Thymus (tissue), 11 donors: ENCODE data around the gene MDH1B. TPM values are rescaled to one million over a fixed set of nuclear protein-coding genes. Genes with fewer than 3 reads are reported as not detected.
"Not testable (repeated sequence)": the region's sequence is repeated elsewhere in the genome, so short reads cannot be mapped to it uniquely, and the experiment has no call there.

Experiments
- DNase-seq, 9 donors: peaks; one replicate each; pipeline ENCODE4 v3.0.0-alpha.2; 2013; ENCODE audit warnings: low spot score in 9 of 9, low read depth in 6 of 9, missing footprints in 1 of 9
- H3K27ac ChIP-seq, 2 donors: one replicate each; pipeline ENCODE4 v1.5.1; 2013; ENCODE audit warnings: control low read depth in 1 of 2, low read depth in 1 of 2, low read length in 1 of 2, mild to moderate bottlenecking in 1 of 2, moderate library complexity in 1 of 2
- H3K27me3 ChIP-seq, 2 donors: one replicate each; pipeline ENCODE4 v1.5.1; 2013; ENCODE audit warnings: low read length in 1 of 2; ENCODE audit not compliant: control insufficient read depth in 2 of 2, insufficient read depth in 1 of 2
- H3K36me3 ChIP-seq, 2 donors: one replicate each; pipeline ENCODE4 v1.5.1; 2013; ENCODE audit warnings: low read length in 1 of 2, mild to moderate bottlenecking in 1 of 2, moderate library complexity in 1 of 2; ENCODE audit not compliant: control insufficient read depth in 2 of 2, insufficient read depth in 2 of 2
- H3K4me1 ChIP-seq, 2 donors: one replicate each; pipeline ENCODE4 v1.5.1; 2013; ENCODE audit warnings: low read length in 2 of 2; ENCODE audit not compliant: control insufficient read depth in 2 of 2, insufficient read depth in 2 of 2
- H3K4me3 ChIP-seq, 2 donors: one replicate each; pipeline ENCODE4 v1.5.1; 2013; ENCODE audit warnings: low read length in 2 of 2, control low read depth in 1 of 2, mild to moderate bottlenecking in 1 of 2
- H3K9me3 ChIP-seq, 2 donors: one replicate each; pipeline ENCODE4 v1.5.1; 2013; ENCODE audit warnings: low read length in 1 of 2, mild to moderate bottlenecking in 1 of 2; ENCODE audit not compliant: control insufficient read depth in 2 of 2, insufficient read depth in 1 of 2
- WGBS: extraction: QIAGEN DNeasy Blood & Tissue Kit; methylation state at CpG from one replicate; pipeline ENCODE4 v1.1.7; 2013; 5-methylcytosine and 5-hydroxymethylcytosine counted together
- polyA plus RNA-seq: library from polyadenylated mRNA; stranded (reverse); fragments of 200-250 nt; gene quantifications from one replicate; pipeline ENCODE4 v1.2.3, GENCODE V29; 2013
- total RNA-seq: library from RNA; stranded (reverse); fragments of 120-200 nt; gene quantifications from one replicate; pipeline ENCODE4 v1.2.4, GENCODE V29; 2013
- donor health status: healthy.

Gene MDH1B
- total and polyA plus RNA-seq, 2 donors: 1.2 to 1.3 TPM

DNA sequence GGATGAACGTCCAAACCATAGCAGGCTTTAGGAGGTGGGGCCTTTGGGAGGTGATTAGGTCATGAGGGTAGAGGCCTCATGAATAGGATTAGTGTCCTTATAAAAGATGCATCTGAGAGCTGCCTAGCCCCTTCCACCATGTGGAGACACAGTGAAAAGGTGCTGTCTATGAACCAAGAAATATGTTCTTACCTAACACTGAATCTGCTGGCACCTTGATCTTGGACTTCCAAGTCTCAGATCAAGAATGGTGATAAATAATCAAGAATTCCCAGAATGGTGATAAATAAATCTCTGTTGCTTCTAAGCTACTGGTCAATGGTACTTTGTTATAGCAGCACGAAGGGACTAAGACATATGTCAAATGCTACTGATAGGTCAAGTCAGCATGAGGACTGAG, 31.8 kb downstream of the MDH1B start:
- H3K4me3 ChIP-seq: no peak overlapping the region
- WGBS: 91% methylated on average over 2 of the region's 2 CpGs
- no peaks in the 10 kb centered on the region for H3K27me3 ChIP-seq
- no peaks in the 10 kb centered on the region for H3K36me3 ChIP-seq
- H3K27ac ChIP-seq: no peak overlapping the region
- H3K9me3 ChIP-seq: no peaks in the 10 kb centered on the region
- DNase-seq: no peak
- H3K4me1 ChIP-seq: no peaks in the 10 kb centered on the region

DNA sequence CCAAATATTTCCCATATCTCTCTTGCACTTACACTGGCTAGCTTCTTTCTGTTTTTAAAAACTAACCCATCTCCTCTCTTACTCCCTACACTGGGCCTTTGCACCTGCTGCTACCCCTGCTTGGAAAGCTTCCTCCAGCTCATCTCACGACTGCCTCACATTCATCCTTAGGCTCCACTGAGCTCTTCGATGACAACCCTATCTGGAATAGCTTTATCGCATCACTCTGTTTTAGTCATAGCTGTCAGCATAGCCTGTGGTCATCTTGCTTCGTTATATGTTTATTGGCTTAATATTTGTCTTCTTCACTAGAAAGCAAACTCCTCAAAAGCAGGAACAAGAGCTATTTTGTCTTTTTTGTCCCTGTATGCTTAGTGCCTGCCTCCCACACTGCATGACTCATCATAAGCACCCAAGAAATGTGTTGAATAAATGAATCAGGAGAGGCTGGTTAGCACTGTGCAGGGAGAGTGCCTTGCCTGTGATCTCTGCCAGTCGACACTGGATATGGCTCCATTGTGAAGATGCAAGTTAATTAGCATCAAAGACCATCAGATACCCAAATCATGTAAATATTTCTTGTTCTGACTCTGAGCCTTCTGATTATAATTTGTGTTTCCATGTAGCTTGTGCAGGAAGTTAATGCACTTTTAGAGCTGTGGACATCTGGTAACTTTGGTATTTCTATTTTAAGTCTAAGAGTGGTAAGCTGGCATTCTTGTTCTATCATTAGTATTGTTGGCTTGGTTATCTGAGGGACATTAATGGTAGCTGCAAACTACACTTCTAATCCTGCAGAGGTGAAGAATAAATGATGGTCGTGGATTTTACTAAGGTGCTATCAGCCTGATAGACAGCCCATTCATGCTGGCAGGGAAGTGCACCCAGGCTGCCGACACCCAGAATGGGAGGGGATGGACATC, 36.6 kb downstream of the MDH1B start:
- 95% methylated on average over 7 of the region's 7 CpGs for WGBS
- Histone ChIP-seq H3K27ac (no peak overlapping the region), H3K9me3 (no peaks in the 10 kb centered on the region), H3K4me1 (no peaks in the 10 kb centered on the region), H3K36me3 (no peaks in the 10 kb centered on the region), H3K27me3 (no peaks in the 10 kb centered on the region), H3K4me3 (no peak overlapping the region)
- DNase-seq: no peak

DNA sequence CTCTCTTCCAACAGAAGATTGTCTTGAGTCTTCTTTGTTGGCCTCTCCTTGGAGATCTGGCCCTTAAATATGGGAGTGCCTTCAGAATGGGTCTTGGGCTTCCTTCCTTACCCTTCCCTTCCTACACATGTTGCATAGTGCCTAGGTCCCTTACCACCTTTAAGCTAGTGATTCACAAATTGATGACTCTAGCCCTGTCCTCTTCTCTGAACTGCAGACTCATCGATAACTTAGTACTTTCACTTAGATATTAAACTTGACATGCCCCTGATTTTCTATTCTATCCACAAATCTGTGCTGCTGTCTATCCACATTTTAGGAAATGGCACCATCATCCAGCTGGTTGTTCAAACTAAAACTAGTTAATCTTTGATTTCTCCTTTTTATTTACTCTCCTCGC, 37.8 kb downstream of the MDH1B start:
- Histone ChIP-seq H3K27ac (no peak overlapping the region), H3K27me3 (no peaks in the 10 kb centered on the region), H3K4me3 (no peak overlapping the region), H3K4me1 (no peaks in the 10 kb centered on the region), H3K36me3 (no peaks in the 10 kb centered on the region), H3K9me3 (no peaks in the 10 kb centered on the region)
- DNase-seq: no peak
- 97% methylated on average over 2 of the region's 2 CpGs for WGBS

DNA sequence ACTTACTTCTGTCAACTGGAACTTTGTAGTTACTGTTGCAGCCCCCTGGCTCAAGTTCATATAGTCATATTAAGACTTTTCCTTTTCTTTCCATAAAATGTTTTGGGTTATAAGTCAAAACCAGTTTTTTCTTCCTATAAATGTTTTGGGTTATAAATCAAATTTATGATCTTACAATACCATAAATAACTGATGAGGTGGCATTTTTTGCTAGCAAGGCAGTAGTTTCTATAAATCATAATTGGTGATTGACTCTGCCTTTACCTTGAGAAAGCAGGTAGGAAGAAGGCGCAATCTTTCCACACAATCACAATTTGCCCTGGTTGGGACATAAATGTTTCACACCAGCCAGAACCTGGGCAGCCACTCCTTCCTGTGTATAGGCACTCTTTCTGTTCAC, 41.8 kb downstream of the MDH1B start:
- Histone ChIP-seq H3K4me3 (no peak overlapping the region), H3K27me3 (no peaks in the 10 kb centered on the region), H3K27ac (no peak overlapping the region), H3K36me3 (no peaks in the 10 kb centered on the region), H3K4me1 (no peaks in the 10 kb centered on the region), H3K9me3 (no peaks in the 10 kb centered on the region)
- no peak for DNase-seq
- 96% methylated on average over 1 of the region's 1 CpG for WGBS

DNA sequence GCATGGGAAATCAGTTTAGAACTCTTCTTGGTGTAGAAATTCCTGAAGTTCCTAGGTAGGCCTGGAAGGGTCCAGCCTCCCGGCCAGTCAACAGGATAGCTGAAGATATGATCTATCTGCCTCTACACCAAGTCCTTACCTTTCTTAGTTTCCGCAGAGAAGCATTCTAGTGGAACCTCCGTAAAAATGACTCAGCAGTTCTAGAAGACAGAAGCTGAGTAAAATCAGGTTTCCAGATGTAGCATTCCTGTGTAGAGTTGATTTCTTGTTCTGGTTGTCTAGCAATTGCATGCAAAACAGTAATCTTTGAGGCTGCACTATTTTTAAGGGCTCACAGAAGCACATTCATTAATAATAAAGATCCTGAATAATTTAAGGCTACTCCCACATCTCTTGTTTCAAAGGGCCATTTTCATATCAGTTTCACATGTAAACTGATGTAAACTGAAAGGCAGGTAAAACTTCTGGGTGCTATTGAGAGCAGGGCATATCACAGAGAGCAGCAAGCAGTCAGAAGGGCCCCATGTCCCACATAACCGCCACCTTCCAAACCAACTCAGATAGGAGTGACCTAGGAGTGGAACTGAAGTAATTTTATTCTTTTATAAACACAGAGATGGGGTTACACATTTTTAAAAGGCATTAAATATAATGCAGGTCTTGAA, 43.7 kb downstream of the MDH1B start:
- Histone ChIP-seq H3K9me3 (no peaks in the 10 kb centered on the region), H3K36me3 (no peaks in the 10 kb centered on the region), H3K27me3 (no peaks in the 10 kb centered on the region), H3K27ac (no peak overlapping the region), H3K4me3 (no peak overlapping the region), H3K4me1 (no peaks in the 10 kb centered on the region)
- 36% methylated on average over 4 of the region's 4 CpGs for WGBS
- no peak for DNase-seq

DNA sequence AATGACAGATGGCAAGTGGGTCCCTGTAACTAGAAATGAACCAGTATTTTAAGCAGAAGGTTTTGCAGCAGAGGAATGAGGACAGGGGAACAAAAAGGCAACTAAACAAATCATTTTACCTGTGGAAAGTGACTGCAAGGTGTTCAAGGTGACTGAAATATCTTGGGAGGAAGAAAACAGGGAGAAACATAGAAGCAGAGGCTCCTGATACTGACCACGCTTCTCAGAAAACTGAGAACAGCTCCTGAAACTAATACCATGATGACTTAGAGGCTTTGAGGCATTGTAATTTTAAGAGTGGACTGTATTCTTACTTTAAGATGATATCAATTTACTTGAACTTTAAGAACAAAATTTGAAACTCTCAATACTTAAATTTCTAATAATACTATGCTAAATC, 46.8 kb downstream of the MDH1B start, which contains the start of gene DYTN:
Gene DYTN (minus strand): TSS at position 101 of the 400 bp plus-strand sequence. CDS start 117 bp downstream, outside the sequence.
- Histone ChIP-seq H3K9me3 (no peaks in the 10 kb centered on the region), H3K27me3 (no peaks in the 10 kb centered on the region), H3K36me3 (no peaks in the 10 kb centered on the region), H3K27ac (no peak within 1 kb of the TSS), H3K4me3 (no peak within 1 kb of the TSS), H3K4me1 (no peaks in the 10 kb centered on the region)
- no peak for DNase-seq
- 90% methylated on average over 1 of the region's 1 CpG for WGBS

DNA sequence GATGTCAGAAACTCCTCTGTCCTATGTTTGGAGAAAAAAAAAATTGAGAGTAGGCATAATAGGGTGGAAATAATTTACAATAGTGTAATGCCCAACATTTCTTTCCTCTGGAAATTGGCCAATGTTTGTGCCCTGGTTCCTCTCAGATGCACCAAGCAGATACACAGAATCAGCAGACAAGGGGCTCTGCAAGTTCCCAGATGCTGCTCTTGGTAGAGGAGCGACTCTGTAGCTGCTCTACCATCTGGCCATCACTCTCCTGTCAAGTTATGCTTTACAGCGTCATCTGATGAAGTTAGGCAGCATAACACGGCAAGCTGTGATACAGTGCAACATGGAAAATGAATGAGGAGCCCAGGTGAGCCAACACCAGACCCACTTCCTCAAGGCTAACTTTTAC, 48.5 kb downstream of the MDH1B start:
- no peak for DNase-seq
- H3K9me3 ChIP-seq: no peaks in the 10 kb centered on the region
- H3K4me3 ChIP-seq: no peak overlapping the region
- H3K27ac ChIP-seq: no peak overlapping the region
- H3K27me3 ChIP-seq: no peaks in the 10 kb centered on the region
- no peaks in the 10 kb centered on the region for H3K36me3 ChIP-seq
- no peaks in the 10 kb centered on the region for H3K4me1 ChIP-seq
- 98% methylated on average over 3 of the region's 3 CpGs for WGBS

DNA sequence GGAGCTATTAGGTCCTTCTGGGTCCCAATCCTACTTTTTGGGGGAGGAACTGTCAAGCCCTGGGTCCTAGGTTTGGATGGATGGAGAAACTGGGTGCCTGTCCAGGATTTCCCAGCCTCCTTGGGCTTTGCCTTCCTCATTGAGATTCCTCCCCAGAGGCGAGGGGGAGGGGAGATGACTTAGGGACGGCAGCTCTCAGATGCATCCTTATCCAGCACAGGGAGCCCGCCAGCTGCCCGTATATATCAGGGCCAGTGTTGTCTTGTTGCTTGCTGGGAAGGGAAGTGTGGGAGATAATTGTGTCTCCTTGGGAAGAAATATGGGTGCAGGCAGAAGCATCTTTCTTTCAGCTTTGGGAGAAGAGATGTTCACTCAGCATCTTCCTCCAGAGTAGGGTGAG, 49.9 kb downstream of the MDH1B start:
- not testable (repeated sequence) for H3K27ac ChIP-seq, H3K4me1 ChIP-seq, DNase-seq, H3K27me3 ChIP-seq, H3K36me3 ChIP-seq, H3K4me3 ChIP-seq, H3K9me3 ChIP-seq
- WGBS: 97% methylated on average over 4 of the region's 4 CpGs

DNA sequence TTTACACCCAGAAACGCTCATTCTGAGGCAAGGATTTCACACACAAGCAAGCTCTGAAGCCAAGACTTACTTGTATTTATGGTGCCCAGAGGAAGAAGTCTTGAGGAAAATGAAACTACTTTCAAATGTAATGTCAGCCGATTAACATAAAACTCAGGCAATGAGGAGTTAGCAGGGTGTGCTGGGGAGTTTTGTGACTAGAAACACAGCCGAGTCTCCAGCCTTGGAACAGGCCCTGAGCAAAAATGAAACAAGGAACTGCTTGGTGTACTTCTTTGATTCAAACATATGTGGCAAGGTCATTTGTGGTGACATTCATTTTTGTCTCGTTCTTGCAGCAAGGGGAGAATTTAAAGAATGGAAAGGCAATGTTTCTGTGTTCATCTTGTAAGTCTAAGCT, 51.4 kb downstream of the MDH1B start:
- no peaks in the 10 kb centered on the region for H3K9me3 ChIP-seq
- H3K36me3 ChIP-seq: no peaks in the 10 kb centered on the region
- peak in 1 of 9 donors; percentile 22 for DNase-seq
- WGBS: 84% methylated on average over 4 of the region's 4 CpGs
- H3K27me3 ChIP-seq: no peaks in the 10 kb centered on the region
- H3K4me1 ChIP-seq: no peaks in the 10 kb centered on the region
- H3K4me3 ChIP-seq: no peak overlapping the region
- H3K27ac ChIP-seq: no peak overlapping the region
